ENCODE results near the gene HMOX1.
"Not testable (repeated sequence)": the region's sequence is repeated elsewhere in the genome, so short reads cannot be mapped to it uniquely, and the experiment has no call there.

HMOX1 gene

GRCh38 chr22:35361001-35361558 lies 19.8 kb upstream of the HMOX1 start:
- H3K9me2 ChIP-seq (replicated peaks; ENCODE audit: insufficient read depth, low read length), result no peaks in the 10 kb centered on the region
- H4K20me1 ChIP-seq (ENCODE audit: low read depth, low read length), result no peaks in the 10 kb centered on the region
- H3K4me2 ChIP-seq (ENCODE audit: low read depth, low read length, poor library complexity, severe bottlenecking), result no peak overlapping the region
- no peaks in the 10 kb centered on the region for H3F3A ChIP-seq (ENCODE audit: insufficient read depth)
- H3K36me3 ChIP-seq (ENCODE audit: low read length), result no peaks in the 10 kb centered on the region
- no peaks in the 10 kb centered on the region for H3K9me3 ChIP-seq (ENCODE audit: insufficient read depth, low read length)
- H3K4me3 ChIP-seq (ENCODE audit: insufficient read depth, low read length, poor library complexity, severe bottlenecking), result no peak overlapping the region
- H3K27ac ChIP-seq (ENCODE audit: low read depth, low read length), result no peak overlapping the region
- H3K9ac ChIP-seq (ENCODE audit: low read length), result no peak overlapping the region
- no peak for TF ChIP-seq EZH2phosphoT487 (conservative IDR thresholded peaks at IDR 0.05; ENCODE audit: low read length)
- no peak for TF ChIP-seq CTCF (IDR thresholded peaks at IDR 0.05; ENCODE audit: insufficient read depth, low read length, poor library complexity, severe bottlenecking)
- no peaks in the 10 kb centered on the region for H3K27me3 ChIP-seq (ENCODE audit: low read length)
- no peak overlapping the region for H2AFZ ChIP-seq (ENCODE audit: low read depth, low read length, severe bottlenecking)
- H3K79me2 ChIP-seq (ENCODE audit: insufficient read depth, low read length), result no peaks in the 10 kb centered on the region

GRCh38 chr22:35363566-35364086 lies 17.3 kb upstream of the HMOX1 start:
- no peak overlapping the region for H3K4me2 ChIP-seq (ENCODE audit: low read depth, low read length, poor library complexity, severe bottlenecking)
- no peak overlapping the region for H3K4me3 ChIP-seq (ENCODE audit: insufficient read depth, low read length, poor library complexity, severe bottlenecking)
- H3K79me2 ChIP-seq (ENCODE audit: insufficient read depth, low read length), result no peaks in the 10 kb centered on the region
- no peaks in the 10 kb centered on the region for H3K27me3 ChIP-seq (ENCODE audit: low read length)
- H3K9me2 ChIP-seq (replicated peaks; ENCODE audit: insufficient read depth, low read length), result no peaks in the 10 kb centered on the region
- no peaks in the 10 kb centered on the region for H3K9me3 ChIP-seq (ENCODE audit: insufficient read depth, low read length)
- H3K9ac ChIP-seq (ENCODE audit: low read length), result no peak overlapping the region
- H4K20me1 ChIP-seq (ENCODE audit: low read depth, low read length), result no peaks in the 10 kb centered on the region
- no peak for TF ChIP-seq CTCF (IDR thresholded peaks at IDR 0.05; ENCODE audit: insufficient read depth, low read length, poor library complexity, severe bottlenecking)
- no peak for TF ChIP-seq EZH2phosphoT487 (conservative IDR thresholded peaks at IDR 0.05; ENCODE audit: low read length)
- H3K27ac ChIP-seq (ENCODE audit: low read depth, low read length), result no peak overlapping the region
- no peak overlapping the region for H2AFZ ChIP-seq (ENCODE audit: low read depth, low read length, severe bottlenecking)
- no peaks in the 10 kb centered on the region for H3K36me3 ChIP-seq (ENCODE audit: low read length)
- H3F3A ChIP-seq (ENCODE audit: insufficient read depth), result 0 out of 2 replicates have a peak, but pooled peaks cover 6% of the 10 kb centered on the region

- H3K9me2 ChIP-seq (replicated peaks; ENCODE audit: insufficient read depth, low read length); H3K36me3 ChIP-seq (ENCODE audit: low read length); H3K4me2 ChIP-seq (ENCODE audit: low read depth, low read length, poor library complexity, severe bottlenecking); H3K27me3 ChIP-seq (ENCODE audit: low read length); H3F3A ChIP-seq (ENCODE audit: insufficient read depth); H3K9ac ChIP-seq (ENCODE audit: low read length); H3K27ac ChIP-seq (ENCODE audit: low read depth, low read length); H3K4me3 ChIP-seq (ENCODE audit: insufficient read depth, low read length, poor library complexity, severe bottlenecking); H4K20me1 ChIP-seq (ENCODE audit: low read depth, low read length); H3K79me2 ChIP-seq (ENCODE audit: insufficient read depth, low read length); H3K9me3 ChIP-seq (ENCODE audit: insufficient read depth, low read length); H2AFZ ChIP-seq (ENCODE audit: low read depth, low read length, severe bottlenecking): not testable (repeated sequence)
Observed at GRCh38 chr22:35364230-35364629, 16.7 kb upstream of the HMOX1 start.

GRCh38 chr22:35367331-35367886 lies 13.5 kb upstream of the HMOX1 start:
- peak overlapping the region; percentile 5 for H2AFZ ChIP-seq (ENCODE audit: low read depth, low read length, severe bottlenecking)

More at GRCh38 chr22:35367331-35367886, 13.5 kb upstream of the HMOX1 start:
- Histone ChIP-seq H3K36me3 (ENCODE audit: low read length) (no peaks in the 10 kb centered on the region), H3K9me3 (ENCODE audit: insufficient read depth, low read length) (no peaks in the 10 kb centered on the region), H4K20me1 (ENCODE audit: low read depth, low read length) (no peaks in the 10 kb centered on the region), H3K79me2 (ENCODE audit: insufficient read depth, low read length) (no peaks in the 10 kb centered on the region), H3K9ac (ENCODE audit: low read length) (no peak overlapping the region), H3F3A (ENCODE audit: insufficient read depth) (0 out of 2 replicates have a peak, but pooled peaks cover 6% of the 10 kb centered on the region), H3K4me3 (ENCODE audit: insufficient read depth, low read length, poor library complexity, severe bottlenecking) (no peak overlapping the region), H3K27ac (ENCODE audit: low read depth, low read length) (no peak overlapping the region), H3K27me3 (ENCODE audit: low read length) (no peaks in the 10 kb centered on the region), H3K4me2 (ENCODE audit: low read depth, low read length, poor library complexity, severe bottlenecking) (no peak overlapping the region), H3K9me2 (replicated peaks; ENCODE audit: insufficient read depth, low read length) (no peaks in the 10 kb centered on the region)
- no peak for TF ChIP-seq EZH2phosphoT487 (conservative IDR thresholded peaks at IDR 0.05; ENCODE audit: low read length)
- TF ChIP-seq CTCF (IDR thresholded peaks at IDR 0.05; ENCODE audit: insufficient read depth, low read length, poor library complexity, severe bottlenecking), result no peak
